Activated CD4-positive, alpha-beta T cell treated with anti-CD3 and anti-CD28 coated beads for 4 hours (primary cell): Measurements from ENCODE around the gene JDP2.
"Not testable (repeated sequence)": the region's sequence is repeated elsewhere in the genome, so short reads cannot be mapped to it uniquely, and the experiment has no call there.

Source experiments
- DNase-seq, 2 donors: peaks; one replicate each; pipeline ENCODE4 v3.0.0-alpha.2; 2020

JDP2 gene

GRCh38 chr14:75427482-75428229, at the start of gene JDP2:
TSS of gene JDP2 (plus strand) at chr14:75428022. CDS start at chr14:75437921, 9,899 bp downstream.
- DNase-seq: peak; percentile 31 to 48

GRCh38 chr14:75379246-75379929, 48.4 kb upstream of the JDP2 start:
- DNase-seq: no peak

- no peak for DNase-seq
These were observed 47.9 kb upstream of the JDP2 start for GRCh38 chr14:75379930-75380270.

GRCh38 chr14:75380656-75381055, 47.2 kb upstream of the JDP2 start:
- no peak for DNase-seq

GRCh38 chr14:75381642-75382041, 46.2 kb upstream of the JDP2 start:
- no peak for DNase-seq

GRCh38 chr14:75383219-75383618, 44.6 kb upstream of the JDP2 start:
- not testable (repeated sequence) for DNase-seq

GRCh38 chr14:75383721-75384120, 44.1 kb upstream of the JDP2 start:
- no peak for DNase-seq

- DNase-seq: no peak
These were observed 38.1 kb upstream of the JDP2 start for GRCh38 chr14:75389679-75390078.

- no peak for DNase-seq
These were observed 37.6 kb upstream of the JDP2 start for GRCh38 chr14:75390183-75390582.

GRCh38 chr14:75391953-75392352, 35.9 kb upstream of the JDP2 start:
- no peak for DNase-seq

- no peak for DNase-seq
These were observed 34.9 kb upstream of the JDP2 start for GRCh38 chr14:75392686-75393641.

GRCh38 chr14:75393794-75394193, 34.0 kb upstream of the JDP2 start:
- no peak for DNase-seq

GRCh38 chr14:75395862-75396261, 32.0 kb upstream of the JDP2 start:
- DNase-seq: no peak

- no peak for DNase-seq
These were observed 28.5 kb upstream of the JDP2 start for GRCh38 chr14:75399321-75399720.

- DNase-seq: no peak
These were observed 27.7 kb upstream of the JDP2 start for GRCh38 chr14:75399843-75400775.

GRCh38 chr14:75401361-75401760, 26.5 kb upstream of the JDP2 start:
- DNase-seq: no peak

- DNase-seq: no peak
These were observed 24.9 kb upstream of the JDP2 start for GRCh38 chr14:75402867-75403413.

- DNase-seq: no peak
These were observed 23.0 kb upstream of the JDP2 start for GRCh38 chr14:75404847-75405246.

- no peak for DNase-seq
These were observed 21.7 kb upstream of the JDP2 start for GRCh38 chr14:75406102-75406501.

- no peak for DNase-seq
These were observed 21.0 kb upstream of the JDP2 start for GRCh38 chr14:75406856-75407255.

GRCh38 chr14:75409316-75410205, 18.3 kb upstream of the JDP2 start:
- no peak for DNase-seq
